NCI-H2107 treated with DMSO at 0.1 percent for 48 hours (cell line): Measurements from ENCODE around the gene FYN.

ENCODE experiments used
- DNase-seq: peaks from one replicate; lab custom pipeline; 2025; ENCODE audit not compliant: unreplicated experiment; lab: John Stamatoyannopoulos, UW

FYN gene

GRCh38 chr6:111809264-111809663 is 64.0 kb downstream of the FYN start:
- DNase-seq = no peak

GRCh38 chr6:111808493-111808892 is 64.8 kb downstream of the FYN start:
- DNase-seq = no peak

GRCh38 chr6:111806561-111807497 is 66.4 kb downstream of the FYN start:
- DNase-seq = no peak

GRCh38 chr6:111806165-111806547 is 67.1 kb downstream of the FYN start:
- no peak for DNase-seq

GRCh38 chr6:111805511-111806164 is 67.6 kb downstream of the FYN start:
- DNase-seq = no peak

- DNase-seq = no peak
These were observed 68.5 kb downstream of the FYN start for GRCh38 chr6:111804627-111805235.

GRCh38 chr6:111803804-111804203 is 69.4 kb downstream of the FYN start:
- no peak for DNase-seq

- no peak for DNase-seq
These were observed 69.9 kb downstream of the FYN start for GRCh38 chr6:111803371-111803770.

GRCh38 chr6:111802720-111803330 is 70.4 kb downstream of the FYN start:
- no peak for DNase-seq

GRCh38 chr6:111802015-111802414 is 71.2 kb downstream of the FYN start:
- DNase-seq = no peak

GRCh38 chr6:111800821-111801220 is 72.4 kb downstream of the FYN start:
- DNase-seq = no peak

GRCh38 chr6:111800259-111800765 is 72.9 kb downstream of the FYN start:
- DNase-seq = no peak

- no peak for DNase-seq
These were observed 73.5 kb downstream of the FYN start for GRCh38 chr6:111799576-111800258.

GRCh38 chr6:111798281-111798725 is 74.9 kb downstream of the FYN start:
- DNase-seq = no peak

- DNase-seq = no peak
These were observed 76.8 kb downstream of the FYN start for GRCh38 chr6:111796310-111796918.

- no peak for DNase-seq
These were observed 77.7 kb downstream of the FYN start for GRCh38 chr6:111795558-111795957.

GRCh38 chr6:111794727-111795452 is 78.4 kb downstream of the FYN start:
- DNase-seq = no peak

GRCh38 chr6:111794300-111794699 is 79.0 kb downstream of the FYN start:
- no peak for DNase-seq

GRCh38 chr6:111793711-111794111 is 79.5 kb downstream of the FYN start:
- no peak for DNase-seq
